GM20000 (cell line): ENCODE results near the gene CENPO.

Source experiments
- DNase-seq: peaks from one replicate; pipeline ENCODE4 v3.0.0; 2012; ENCODE audit warnings: low spot score
- TF ChIP-seq, protein P1 (sequence below): IDR thresholded peaks from 2 replicates; pipeline ENCODE4 v1.5.1; 2012; ENCODE audit warnings: mild to moderate bottlenecking, control low read depth; ENCODE audit errors: extremely low read depth, missing control alignments

Gene CENPO

DNA sequence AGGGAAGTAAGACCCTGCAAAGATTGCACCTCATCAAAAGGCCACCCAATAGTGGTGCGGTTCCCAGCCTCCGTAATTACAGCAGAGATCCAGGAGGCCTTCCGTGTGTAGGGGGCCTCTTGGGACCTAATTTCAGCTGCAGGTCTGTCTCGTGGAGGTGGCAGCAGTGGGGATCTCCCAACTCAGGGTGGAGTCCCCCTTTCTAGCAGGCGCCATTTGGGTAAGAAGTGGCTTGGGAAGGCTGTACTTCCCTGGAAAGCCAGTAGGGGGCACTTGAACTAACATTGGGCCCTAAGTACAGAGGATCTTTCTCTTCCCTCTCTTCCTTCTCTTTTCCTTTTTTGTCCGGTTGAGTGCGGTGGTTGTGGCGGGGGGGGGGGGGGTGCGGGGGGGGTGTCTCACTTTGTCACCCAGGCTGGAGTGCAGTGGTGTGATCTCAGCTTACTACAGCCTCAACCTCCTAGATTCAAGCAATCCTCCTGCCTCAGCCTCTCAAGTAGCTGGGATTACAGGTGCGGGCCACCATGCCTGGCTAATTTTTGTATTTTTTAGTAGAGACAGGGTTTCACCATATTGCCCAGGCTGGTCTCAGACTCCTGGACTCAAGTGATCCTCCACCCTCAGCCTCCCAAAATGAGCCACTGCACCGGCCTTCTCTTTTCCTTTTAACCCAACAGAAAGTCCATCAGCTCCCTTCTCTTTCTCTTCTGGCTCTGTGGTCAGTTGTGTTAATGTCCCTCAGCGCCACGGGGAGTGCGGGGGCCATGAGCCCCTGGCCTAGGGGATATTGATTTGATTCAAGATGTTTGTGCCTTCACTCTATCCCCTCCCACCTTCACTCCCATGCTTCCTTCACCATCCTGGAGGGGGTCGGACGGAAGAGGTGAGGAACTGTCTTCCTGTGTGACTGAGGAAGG, 32.0 kb downstream of the CENPO start:
- peak; percentile 54 for DNase-seq
- TF ChIP-seq, protein P1, sequence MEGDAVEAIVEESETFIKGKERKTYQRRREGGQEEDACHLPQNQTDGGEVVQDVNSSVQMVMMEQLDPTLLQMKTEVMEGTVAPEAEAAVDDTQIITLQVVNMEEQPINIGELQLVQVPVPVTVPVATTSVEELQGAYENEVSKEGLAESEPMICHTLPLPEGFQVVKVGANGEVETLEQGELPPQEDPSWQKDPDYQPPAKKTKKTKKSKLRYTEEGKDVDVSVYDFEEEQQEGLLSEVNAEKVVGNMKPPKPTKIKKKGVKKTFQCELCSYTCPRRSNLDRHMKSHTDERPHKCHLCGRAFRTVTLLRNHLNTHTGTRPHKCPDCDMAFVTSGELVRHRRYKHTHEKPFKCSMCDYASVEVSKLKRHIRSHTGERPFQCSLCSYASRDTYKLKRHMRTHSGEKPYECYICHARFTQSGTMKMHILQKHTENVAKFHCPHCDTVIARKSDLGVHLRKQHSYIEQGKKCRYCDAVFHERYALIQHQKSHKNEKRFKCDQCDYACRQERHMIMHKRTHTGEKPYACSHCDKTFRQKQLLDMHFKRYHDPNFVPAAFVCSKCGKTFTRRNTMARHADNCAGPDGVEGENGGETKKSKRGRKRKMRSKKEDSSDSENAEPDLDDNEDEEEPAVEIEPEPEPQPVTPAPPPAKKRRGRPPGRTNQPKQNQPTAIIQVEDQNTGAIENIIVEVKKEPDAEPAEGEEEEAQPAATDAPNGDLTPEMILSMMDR: peak; percentile 32

DNA sequence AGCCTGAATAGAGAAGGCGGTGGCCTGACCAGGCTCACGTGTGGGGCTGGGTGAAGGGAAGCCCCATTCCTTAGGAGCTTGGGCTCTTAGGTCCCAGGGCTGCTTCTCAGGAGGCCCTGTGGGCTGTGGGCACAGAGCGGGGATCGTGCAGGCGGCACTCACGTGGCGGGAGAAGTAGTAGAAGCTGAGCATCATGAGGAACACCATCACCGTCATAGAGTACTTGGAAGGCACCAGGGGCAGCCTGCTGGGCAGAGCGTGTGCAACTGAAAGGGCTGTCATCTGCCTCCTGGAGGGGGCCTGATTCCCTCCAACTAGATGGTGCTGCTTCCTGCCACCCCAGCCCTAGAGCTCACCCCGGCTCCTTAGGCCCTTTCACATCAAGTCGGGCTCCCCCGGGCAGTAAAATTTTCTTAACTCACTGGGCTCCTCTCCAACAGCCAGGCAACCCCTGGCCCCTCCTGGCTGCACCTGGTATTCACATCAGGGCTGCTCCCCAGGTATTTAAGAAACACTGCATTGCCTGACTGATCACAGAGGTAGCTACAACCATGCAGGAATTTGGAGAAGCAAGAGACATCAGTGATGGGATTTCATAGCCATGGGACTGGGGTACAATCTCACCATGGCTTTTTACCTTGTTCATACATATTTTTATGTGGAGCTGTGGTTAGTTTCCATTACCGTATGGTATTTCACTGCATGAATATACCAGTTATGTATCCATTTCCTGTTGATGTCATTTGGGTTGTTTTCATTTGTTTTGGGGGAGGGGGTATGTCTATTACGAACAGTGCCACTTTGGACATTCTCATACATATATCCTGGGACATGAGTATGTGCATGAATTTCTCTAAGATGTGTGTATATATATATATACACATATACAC, 32.9 kb downstream of the CENPO start:
- TF ChIP-seq, protein P1: no peak
- DNase-seq: peak; percentile 7

DNA sequence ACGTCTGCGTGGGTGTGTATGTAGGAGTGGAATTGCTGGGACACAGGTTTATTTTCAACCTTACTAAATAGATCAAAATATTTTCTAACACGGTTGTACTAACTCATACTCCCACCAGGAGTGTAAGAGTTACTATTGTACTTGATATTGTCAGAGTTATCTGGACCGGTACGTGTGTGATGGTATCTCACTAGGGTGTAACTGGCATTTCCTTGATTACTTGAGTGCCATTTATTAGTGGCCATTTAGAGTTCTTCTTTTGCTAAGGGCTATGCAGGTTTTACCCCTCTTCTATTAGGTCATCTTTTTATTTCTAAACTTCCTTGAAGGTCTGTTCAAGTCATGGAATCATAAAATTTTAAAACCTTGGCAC, 33.5 kb downstream of the CENPO start:
- TF ChIP-seq, protein P1: no peak
- DNase-seq: no peak

DNA sequence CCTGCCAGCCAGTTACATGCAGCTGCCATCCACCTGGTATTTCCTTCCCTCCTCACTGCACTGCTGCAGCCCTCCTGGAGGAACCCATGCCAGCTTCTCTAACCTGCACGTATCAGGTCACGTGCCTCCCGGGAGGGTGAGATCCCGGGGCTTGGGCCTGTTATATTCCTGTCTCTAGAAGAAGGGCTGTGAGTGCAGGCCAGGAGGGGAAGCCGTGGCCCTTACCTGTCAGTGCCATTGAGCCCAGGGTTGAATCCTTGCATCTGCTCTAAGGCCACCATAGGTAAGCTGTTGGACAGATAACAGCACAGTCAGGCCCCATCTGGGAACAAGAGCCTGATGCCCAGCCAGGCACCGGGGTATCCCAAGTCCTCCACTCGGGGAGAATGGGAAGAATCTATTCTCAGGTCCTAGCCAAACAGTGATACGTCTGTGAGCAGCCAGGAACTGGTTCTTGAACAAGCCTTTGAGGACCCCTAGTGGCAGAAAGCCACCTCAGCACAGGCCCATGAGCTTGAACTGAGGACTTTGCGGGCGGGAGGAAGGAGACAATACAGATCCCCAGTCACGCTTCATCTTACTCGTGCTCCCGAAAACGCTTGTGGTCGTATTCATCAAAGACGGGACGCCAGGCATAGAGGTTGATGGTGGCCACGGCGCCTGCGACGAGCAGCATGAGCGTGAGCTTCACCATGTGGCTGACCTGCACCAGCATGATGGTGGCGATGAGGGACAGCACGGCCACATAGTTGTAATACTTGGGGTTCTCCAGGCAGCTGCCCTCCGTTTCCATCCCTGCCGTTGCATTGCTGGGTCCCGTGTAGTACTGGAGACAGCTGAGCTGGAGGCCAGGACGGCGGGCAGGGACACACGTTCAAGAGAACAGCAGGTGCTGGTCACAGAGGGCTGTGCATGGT, 34.4 kb downstream of the CENPO start:
- DNase-seq: peak; percentile 90
- TF ChIP-seq, protein P1: peak; percentile 91

DNA sequence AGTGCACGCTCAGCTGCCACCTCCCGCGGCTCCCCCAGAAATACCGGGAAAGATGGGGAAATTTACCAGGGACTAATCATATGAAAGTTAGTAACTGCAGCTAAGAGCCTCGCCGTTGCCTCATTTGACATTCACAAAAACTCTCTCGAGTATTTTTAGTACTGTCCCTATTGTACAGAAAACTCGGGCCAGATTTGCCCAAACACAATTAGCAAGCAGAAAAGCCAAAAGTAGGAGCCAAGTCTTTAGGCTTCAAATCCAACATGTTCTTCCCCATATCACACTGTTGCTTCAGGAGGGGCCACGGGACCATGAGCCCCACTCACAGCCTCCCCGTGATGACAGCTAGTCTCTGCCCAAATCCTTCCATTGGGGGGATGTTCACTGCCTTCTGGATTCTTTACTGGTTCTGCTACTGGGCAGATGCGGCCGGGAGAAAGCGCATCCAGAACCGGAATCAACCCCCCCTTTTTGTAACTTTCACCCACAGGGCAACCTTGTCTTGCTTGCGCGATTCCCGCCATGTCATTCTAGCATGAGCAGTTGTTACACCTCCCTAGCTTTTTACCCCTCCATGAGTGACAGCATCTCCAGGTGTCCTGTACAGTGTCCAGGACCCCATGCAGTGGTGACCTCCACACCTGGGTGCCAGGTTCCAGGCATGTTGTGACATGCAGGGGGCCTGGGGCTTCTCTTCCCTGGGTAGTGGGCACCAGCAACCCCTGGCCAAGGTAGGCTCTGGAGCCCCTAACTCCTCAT, 35.2 kb downstream of the CENPO start:
- TF ChIP-seq, protein P1: no peak
- DNase-seq: peak; percentile 13

DNA sequence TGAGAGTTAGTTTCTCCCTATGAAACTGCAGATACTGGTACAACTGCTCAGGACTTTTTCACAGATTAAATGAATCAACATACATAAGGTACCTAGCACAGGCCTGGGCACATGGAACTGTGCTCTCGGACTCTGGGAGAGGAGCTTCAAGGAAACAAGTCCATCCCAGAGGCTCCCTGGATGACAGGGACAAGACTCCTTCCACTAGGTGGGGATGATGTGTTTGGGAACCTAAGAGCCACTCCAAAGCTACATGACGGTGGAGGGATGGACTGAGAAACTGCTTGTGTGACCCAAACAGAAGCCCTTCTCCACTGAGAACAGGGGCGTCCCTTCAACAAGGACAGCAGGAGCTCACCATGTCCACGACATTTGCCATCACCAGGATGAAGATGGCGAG, 37.1 kb downstream of the CENPO start:
- peak; percentile 19 for DNase-seq
- TF ChIP-seq, protein P1: no peak
